OCI-LY1 (cell line): ENCODE measurements around the gene STAC.

Source experiments
- H2AFZ ChIP-seq: fragments of 200-600 bp; sonication (generic), shearing (Covaris generic); 2 replicates; pipeline ENCODE4 v1.6.0; 2014; ENCODE audit warnings: antibody characterized with exemption, mild to moderate bottlenecking, low read length
- H3F3A ChIP-seq: fragments of 200-600 bp; sonication (generic), shearing (Covaris generic); 2 replicates; pipeline ENCODE4 v1.6.0; 2014; ENCODE audit warnings: mild to moderate bottlenecking, antibody characterized with exemption, low read length, moderate library complexity; ENCODE audit not compliant: insufficient read depth
- H3K27ac ChIP-seq: fragments of 200-600 bp; sonication (generic); 2 replicates; pipeline ENCODE4 v1.5.1; 2014; ENCODE audit warnings: low read length, mixed run types, mild to moderate bottlenecking, low read depth; ENCODE audit not compliant: poor library complexity, severe bottlenecking
- H3K27me3 ChIP-seq: fragments of 200-600 bp; sonication (generic); 2 replicates; pipeline ENCODE4 v1.6.0; 2014; ENCODE audit warnings: antibody characterized with exemption, mild to moderate bottlenecking, low read length, moderate library complexity; ENCODE audit not compliant: insufficient read depth
- H3K36me3 ChIP-seq: fragments of 200-600 bp; sonication (generic); 2 replicates; pipeline ENCODE4 v1.6.1; 2014; ENCODE audit warnings: mild to moderate bottlenecking, antibody characterized with exemption, low read length, moderate library complexity, mixed read lengths; ENCODE audit not compliant: insufficient read depth
- H3K4me1 ChIP-seq: fragments of 200-600 bp; sonication (generic); 2 replicates; pipeline ENCODE4 v1.5.1; 2014; ENCODE audit warnings: mild to moderate bottlenecking, low read length, moderate library complexity; ENCODE audit not compliant: insufficient read depth, severe bottlenecking
- H3K4me2 ChIP-seq: fragments of 200-600 bp; sonication (generic), shearing (Covaris generic); 2 replicates; pipeline ENCODE4 v1.6.1; 2014; ENCODE audit warnings: low read length
- H3K4me3 ChIP-seq: fragments of 200-600 bp; sonication (generic); 2 replicates; pipeline ENCODE4 v1.5.1; 2014; ENCODE audit warnings: low read length, low read depth, mild to moderate bottlenecking, mixed read lengths; ENCODE audit not compliant: poor library complexity, severe bottlenecking
- H3K79me2 ChIP-seq: fragments of 200-600 bp; shearing (Covaris generic); 2 replicates; pipeline ENCODE4 v1.6.1; 2016; ENCODE audit warnings: mixed run types, low read length, mixed read lengths; ENCODE audit not compliant: insufficient read depth
- H3K9ac ChIP-seq: fragments of 200-600 bp; sonication (generic), shearing (Covaris generic); 2 replicates; pipeline ENCODE4 v1.6.1; 2014; ENCODE audit warnings: mild to moderate bottlenecking, low read length, mixed read lengths
- H3K9me2 ChIP-seq: fragments of 200-600 bp; sonication (generic), shearing (Covaris generic); 2 replicates; pipeline ENCODE4 v1.6.1; 2014; ENCODE audit warnings: low read depth, mild to moderate bottlenecking, low read length, mixed read lengths
- H3K9me3 ChIP-seq: fragments of 200-600 bp; shearing (Covaris generic); 2 replicates; pipeline ENCODE4 v1.6.1; 2014; ENCODE audit warnings: low read length, mixed read lengths
- H4K20me1 ChIP-seq: fragments of 200-600 bp; sonication (generic), shearing (Covaris generic); 2 replicates; pipeline ENCODE4 v1.6.0; 2016; ENCODE audit warnings: mild to moderate bottlenecking, low read length; ENCODE audit not compliant: insufficient read depth
- EZH2 ChIP-seq: fragments of 200-600 bp; sonication (generic), shearing (Covaris generic); IDR thresholded peaks from 2 replicates; pipeline ENCODE4 v1.8.0; 2017; ENCODE audit warnings: borderline replicate concordance, mixed run types, mild to moderate bottlenecking, antibody characterized with exemption, low read length, moderate library complexity, mixed read lengths
- TF ChIP-seq, protein P1 (sequence below): fragments of 200-600 bp; sonication (generic), shearing (Covaris generic); IDR thresholded peaks from 2 replicates; pipeline ENCODE4 v1.5.1; 2017; ENCODE audit warnings: mild to moderate bottlenecking, antibody characterized with exemption, low read length, moderate library complexity, mixed read lengths

STAC gene

GRCh38 chr3:36597422-36597821 is 217.1 kb downstream of the STAC start:
- Histone ChIP-seq H3K36me3 (no peaks in the 10 kb centered on the region), H3K4me3 (no peak overlapping the region), H3K79me2 (no peaks in the 10 kb centered on the region), H3K4me1 (no peaks in the 10 kb centered on the region), H4K20me1 (no peaks in the 10 kb centered on the region), H2AFZ (no peak overlapping the region), H3K27me3 (no peaks in the 10 kb centered on the region), H3K9me2 (no peaks in the 10 kb centered on the region), H3K4me2 (no peak overlapping the region), H3K9ac (no peak overlapping the region), H3K27ac (no peak overlapping the region), H3F3A (no peaks in the 10 kb centered on the region), H3K9me3 (no peaks in the 10 kb centered on the region)
- TF ChIP-seq, protein P1, sequence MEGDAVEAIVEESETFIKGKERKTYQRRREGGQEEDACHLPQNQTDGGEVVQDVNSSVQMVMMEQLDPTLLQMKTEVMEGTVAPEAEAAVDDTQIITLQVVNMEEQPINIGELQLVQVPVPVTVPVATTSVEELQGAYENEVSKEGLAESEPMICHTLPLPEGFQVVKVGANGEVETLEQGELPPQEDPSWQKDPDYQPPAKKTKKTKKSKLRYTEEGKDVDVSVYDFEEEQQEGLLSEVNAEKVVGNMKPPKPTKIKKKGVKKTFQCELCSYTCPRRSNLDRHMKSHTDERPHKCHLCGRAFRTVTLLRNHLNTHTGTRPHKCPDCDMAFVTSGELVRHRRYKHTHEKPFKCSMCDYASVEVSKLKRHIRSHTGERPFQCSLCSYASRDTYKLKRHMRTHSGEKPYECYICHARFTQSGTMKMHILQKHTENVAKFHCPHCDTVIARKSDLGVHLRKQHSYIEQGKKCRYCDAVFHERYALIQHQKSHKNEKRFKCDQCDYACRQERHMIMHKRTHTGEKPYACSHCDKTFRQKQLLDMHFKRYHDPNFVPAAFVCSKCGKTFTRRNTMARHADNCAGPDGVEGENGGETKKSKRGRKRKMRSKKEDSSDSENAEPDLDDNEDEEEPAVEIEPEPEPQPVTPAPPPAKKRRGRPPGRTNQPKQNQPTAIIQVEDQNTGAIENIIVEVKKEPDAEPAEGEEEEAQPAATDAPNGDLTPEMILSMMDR = no peak
- TF ChIP-seq EZH2 = no peak
